ENCODE data around the gene ACKR2.

DNA sequence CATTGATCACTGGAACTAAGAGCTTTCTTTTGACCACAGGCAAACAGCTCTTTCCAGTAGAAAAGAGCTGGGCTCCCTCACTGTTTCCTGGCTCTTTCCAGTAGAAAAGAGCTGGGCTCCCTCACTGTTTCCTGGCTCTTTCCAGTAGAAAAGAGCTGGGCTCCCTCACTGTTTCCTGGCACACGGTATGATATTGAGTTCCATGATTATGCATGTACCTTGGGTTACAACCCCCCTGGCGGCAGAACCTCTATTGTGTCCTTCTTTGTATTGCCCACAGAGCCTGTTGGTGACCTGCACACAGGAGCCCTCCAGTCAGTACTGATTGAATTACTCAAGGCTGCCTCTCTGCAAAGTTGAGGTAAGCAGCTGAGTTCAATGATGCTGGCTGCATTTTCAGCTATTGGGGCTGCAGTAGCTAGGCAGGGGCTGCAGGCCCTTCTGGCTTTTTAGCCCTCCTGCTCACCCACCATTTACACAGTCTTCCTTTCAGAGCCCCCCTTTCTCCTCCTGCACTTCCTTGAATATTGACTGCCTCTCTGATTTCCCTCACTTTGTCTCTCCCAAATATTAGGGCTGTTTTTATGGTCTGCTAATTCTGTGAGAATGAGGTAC is 10.2 kb downstream of the ACKR2 start:
- no peak for TF ChIP-seq JUND (IDR thresholded peaks at IDR 0.05)
- TF ChIP-seq, protein P1, sequence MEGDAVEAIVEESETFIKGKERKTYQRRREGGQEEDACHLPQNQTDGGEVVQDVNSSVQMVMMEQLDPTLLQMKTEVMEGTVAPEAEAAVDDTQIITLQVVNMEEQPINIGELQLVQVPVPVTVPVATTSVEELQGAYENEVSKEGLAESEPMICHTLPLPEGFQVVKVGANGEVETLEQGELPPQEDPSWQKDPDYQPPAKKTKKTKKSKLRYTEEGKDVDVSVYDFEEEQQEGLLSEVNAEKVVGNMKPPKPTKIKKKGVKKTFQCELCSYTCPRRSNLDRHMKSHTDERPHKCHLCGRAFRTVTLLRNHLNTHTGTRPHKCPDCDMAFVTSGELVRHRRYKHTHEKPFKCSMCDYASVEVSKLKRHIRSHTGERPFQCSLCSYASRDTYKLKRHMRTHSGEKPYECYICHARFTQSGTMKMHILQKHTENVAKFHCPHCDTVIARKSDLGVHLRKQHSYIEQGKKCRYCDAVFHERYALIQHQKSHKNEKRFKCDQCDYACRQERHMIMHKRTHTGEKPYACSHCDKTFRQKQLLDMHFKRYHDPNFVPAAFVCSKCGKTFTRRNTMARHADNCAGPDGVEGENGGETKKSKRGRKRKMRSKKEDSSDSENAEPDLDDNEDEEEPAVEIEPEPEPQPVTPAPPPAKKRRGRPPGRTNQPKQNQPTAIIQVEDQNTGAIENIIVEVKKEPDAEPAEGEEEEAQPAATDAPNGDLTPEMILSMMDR (IDR thresholded peaks at IDR 0.05 in 2 of 3, conservative IDR thresholded peaks at IDR 0.05 in 1 of 3; ENCODE audit: borderline replicate concordance in 1 of 3, insufficient read depth in 1 of 3, low read depth in 2 of 3, low read length in 2 of 3): peak in 1 of 3 experiments; percentile 7; a peak in 1 of 6 replicates
